ENCODE results near the gene PPP2R2B.
A peak's percentile ranks its signal among the peaks of the same experiment; 100 is the strongest.

PPP2R2B gene

DNA sequence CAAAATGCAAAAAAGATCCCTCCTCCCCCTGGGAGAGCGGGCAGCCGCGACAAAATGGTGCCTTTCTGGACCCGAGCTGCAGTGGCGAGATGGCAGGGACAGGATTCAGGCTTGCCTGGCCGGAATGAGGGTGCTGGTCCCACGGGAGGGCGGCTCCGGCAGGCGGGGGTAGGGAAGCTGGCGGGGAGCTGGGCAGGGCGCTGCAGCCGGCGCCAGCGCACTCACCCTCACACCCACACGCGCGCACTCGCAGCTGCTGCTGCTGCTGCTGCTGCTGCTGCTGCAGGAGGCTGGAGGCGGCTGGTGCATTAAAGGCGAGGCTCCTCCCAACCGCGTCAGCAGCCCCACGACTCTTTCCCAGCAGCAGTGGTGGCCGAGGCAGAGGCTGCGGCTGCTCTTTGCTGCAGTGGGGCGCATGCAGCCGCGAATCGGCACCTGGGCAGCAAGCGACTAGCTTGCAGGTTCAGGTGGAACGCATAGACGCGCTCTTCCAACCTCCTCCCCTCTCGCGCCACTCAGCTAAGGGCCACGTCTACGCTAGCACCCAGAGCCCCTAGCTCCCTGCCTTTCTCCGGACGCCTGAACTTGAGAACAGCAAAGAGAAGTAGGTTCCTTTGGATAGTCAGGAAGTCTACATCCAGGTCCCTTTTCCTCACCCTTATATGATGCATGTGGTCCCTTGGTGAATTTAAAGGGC is at the start of gene PPP2R2B:
TSS of gene PPP2R2B (minus strand) at position 282 of the 697 bp plus-strand sequence.
- peak; percentile 82 for DNase-seq (ENCODE audit: low read depth, low spot score)

DNA sequence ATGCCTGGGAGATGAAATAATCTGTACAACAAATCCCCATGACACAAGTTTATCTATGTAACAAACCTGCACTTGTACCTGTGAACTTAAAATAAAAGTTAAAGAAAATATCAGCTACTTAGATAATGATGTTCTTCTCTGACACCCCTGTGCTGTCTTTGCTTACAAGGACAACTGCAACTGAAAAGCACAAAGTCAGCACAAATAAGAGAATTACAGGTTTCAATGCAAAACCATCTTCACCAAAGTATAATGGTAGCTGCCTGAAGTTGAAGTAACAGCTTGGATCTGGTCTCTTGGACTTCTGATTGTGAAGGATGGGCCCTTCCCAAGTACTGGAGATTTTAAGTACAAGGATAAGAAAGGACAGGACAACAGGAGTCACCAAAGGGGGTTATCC is 45.6 kb upstream of the PPP2R2B start:
- no peak for DNase-seq (ENCODE audit: low read depth, low spot score)

DNA sequence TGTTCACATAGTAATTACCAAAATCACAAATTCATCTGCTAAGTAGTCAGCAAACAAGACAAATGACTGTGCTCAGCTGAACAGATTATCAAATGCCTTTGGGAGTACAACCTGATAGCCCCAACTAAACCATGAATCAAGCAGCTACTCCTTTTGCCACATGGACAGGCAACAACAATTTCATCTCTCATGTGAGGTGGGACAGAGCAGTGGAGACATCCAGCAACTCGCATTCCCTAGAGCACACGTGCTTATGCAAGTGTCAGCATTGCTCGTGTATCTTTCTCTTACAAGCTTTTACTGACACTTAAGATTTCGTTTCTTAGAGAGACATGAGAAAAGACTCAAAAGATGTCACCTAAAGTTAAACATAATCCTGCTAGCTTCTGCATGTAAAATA is 42.7 kb upstream of the PPP2R2B start:
- DNase-seq (ENCODE audit: low read depth, low spot score) = no peak

DNA sequence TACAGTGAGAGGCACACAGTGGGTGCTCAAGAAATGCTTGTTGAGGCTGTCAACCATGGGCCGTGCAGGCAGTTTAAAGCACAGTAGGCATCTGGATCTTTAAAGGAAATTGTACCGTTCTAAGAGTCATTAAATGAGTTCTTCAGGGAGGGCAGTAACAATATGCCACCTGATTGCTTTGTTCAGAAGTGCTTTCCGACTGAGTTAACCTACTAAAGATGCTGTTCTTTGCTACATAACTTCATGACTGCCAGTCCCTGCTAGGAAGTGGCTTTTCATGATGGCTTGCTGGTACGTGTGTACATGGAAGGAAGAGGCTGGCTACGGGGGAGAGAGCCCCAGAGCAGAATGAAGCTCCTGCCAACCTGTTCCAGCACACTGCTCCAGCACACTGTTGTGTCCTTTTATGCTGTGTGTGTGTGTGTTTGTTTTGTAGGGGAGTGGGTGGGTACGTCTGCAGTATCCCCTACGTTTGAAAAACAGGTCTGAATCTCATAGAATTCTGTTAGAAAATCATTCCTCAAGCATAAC is 41.9 kb upstream of the PPP2R2B start:
- no peak for DNase-seq (ENCODE audit: low read depth, low spot score)

DNA sequence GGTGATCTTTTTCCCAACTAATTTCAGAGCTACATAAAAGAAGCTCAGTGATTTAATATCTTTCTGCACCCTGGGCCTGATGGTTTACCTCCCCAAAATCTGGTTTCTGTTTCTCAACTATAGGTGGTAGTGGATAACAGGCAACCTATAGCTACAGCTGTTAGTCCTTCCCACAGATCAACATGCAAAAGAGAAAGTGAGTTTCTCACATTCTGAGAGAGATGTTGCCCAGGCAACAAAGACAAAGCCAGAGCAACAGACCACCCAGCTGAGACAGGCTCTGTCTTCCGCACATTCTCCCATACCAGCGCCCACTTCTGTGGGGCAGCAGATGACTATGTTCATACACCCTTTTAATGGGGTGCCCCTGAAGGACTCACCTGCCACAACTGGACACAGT is 40.7 kb upstream of the PPP2R2B start:
- DNase-seq (ENCODE audit: low read depth, low spot score) = peak; percentile 65

DNA sequence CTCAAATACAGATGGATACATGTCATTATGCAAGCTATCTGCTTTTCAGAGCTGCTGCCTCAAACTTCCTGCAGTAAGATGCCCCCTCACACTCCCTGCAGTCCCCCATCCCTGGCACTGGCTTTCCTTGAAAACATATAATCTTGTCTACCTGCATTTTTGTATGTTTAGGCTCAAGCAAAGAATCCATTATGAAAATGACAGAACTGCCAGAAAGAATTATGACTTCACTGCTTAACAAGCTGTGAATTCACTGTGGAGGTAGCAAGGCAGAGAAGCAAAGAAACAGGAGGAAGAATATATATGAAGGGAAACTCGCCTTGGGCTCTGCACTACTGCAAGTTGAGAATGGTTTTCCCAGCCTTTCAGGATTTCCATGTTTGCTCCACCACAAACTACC is 39.4 kb upstream of the PPP2R2B start:
- no peak for DNase-seq (ENCODE audit: low read depth, low spot score)

DNA sequence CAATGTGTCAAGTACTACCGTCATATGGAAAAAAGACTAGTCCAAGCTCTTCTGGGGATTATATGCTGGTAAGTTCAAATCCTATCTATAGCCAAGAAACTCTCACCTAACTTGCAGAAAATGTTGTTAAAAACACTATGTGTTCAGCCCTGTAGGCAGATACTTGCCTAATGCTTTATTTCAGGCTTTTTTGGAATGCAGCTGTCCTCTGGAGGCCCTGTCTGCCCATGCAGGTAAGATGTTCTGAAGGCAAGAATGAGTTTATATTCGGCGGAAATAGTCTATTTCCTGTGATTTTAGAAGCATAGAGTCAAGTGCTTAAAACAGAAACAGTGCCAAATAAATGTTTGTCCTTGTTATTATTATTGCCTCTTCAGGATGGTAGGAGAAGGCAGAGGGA is 34.3 kb upstream of the PPP2R2B start:
- DNase-seq (ENCODE audit: low read depth, low spot score) = no peak

DNA sequence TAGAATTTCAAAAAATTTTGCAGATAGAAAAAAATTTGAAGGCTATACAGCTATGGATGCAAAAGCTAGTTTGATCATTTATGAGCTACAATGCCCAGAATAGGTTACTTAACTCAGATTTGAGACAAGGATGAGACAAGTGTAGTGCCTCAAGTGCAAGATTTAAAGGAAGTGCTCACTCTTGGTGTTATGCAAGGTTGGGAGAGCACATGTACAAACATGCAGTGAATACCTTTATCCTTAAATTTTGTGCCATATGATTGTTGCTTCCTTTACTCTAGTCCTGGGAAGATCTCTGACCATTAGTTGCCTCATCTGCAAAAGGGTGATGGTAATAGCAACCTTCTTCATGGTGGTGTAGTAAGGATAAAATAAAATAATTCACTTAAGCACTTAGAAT is 31.7 kb upstream of the PPP2R2B start:
- DNase-seq (ENCODE audit: low read depth, low spot score) = no peak

DNA sequence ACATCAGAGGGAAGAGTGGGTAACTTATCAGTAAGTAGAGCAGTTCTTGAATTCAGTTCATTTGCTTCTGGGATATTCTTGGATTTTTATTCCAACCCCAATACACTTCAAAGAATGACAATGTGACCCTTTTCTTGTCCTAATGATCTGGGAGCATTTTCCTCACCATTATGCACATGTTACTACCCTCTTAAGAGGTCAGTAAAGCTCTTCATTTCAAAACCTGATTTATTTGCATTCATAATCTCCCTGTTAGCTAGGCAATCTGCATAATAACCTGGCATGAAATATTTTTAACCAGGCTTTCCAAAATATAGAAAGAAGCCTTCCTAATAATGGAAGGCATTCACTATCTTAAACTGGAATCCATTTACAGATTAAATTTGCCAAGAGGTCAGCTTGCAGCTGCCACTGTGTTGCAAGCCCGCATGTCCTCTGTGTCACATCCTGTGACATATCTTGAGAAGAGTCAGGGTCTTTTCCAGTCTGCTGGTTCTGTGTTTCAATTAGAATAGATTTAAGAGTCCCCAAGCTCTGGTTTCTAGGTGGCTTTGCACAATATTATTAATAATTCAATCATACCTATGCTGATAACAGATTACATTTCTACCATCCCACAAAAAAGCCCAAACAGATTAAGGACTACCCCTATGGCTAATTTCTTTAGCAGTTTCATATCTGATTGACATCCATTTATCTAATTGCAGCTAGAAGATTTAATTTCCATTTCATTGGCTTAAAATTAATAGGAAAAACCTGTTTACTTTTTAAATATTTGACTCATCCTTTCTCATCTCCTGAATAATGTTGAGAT is 30.9 kb upstream of the PPP2R2B start:
- no peak for DNase-seq (ENCODE audit: low read depth, low spot score)

DNA sequence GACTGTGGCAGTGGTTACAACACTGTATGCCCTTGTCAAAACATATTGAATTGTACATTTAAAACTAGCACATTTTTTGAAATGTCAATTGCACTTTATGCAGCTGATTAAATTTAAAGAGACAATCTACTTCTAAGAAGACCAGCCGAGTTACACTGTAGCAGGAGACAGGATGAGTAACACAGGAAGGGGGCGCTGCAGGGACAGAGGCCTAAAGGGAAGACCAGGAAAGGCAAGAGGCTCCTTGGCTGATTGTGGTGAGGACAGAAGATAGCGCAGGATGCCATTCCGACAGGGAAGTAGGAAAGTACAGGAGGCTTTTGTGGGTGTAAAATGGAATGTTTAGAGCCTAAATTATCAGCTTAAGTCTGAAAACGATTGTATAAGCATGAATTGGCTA is 28.2 kb upstream of the PPP2R2B start:
- DNase-seq (ENCODE audit: low read depth, low spot score) = peak; percentile 8

DNA sequence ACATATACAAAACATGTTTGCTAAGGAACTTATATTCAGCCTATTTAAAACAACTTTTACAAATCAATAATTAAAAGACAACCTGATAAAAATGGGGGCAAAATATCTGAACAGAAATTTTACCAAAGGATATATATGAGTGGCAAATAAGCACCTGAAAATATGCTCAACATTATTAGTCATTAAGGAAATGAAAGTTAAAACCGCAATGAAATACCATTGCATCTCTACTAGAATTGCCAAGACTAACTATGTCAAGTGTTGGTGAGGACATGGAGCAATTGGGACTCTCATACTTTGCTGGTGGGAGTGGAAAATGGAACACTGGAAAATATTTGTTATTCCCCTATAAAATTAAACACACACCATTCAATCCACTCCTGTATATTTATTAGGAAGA is 26.3 kb upstream of the PPP2R2B start:
- no peak for DNase-seq (ENCODE audit: low read depth, low spot score)

DNA sequence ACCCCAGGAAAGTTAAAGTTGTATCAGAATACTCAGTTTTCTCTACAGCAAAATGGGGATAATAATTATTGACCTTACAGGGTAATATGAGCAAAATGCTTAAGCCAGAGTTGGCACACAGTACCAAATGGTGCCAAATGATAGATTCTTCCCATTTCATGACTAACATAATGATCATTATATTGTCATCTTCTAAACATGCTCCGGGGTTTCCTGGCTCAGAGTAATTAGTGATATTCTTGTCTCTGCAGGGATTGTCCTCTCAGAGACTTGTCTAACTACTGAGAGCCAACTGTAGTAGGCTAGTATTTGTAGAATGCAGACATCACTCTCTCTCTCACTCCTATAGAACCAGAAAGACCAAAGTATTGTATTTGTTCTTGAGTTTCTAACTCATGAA is 25.2 kb upstream of the PPP2R2B start:
- no peak for DNase-seq (ENCODE audit: low read depth, low spot score)

DNA sequence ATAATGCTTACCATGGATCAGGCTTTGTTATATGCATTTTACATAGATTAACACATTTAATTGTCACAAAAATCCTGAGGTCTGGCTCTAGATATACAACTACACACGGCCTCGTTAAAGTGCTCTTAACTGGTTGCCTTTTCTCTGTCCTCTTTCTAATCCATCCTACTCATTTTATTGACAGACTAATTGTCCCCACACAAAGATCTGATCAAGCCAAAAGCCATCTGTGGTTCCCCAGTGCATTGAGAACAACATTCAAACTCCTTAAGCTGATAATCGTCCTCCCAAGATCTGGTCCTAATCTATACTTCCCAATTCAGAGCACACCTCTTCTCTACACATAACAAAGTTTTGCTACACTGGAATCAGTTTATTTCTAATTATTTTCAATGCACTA is 23.9 kb upstream of the PPP2R2B start:
- no peak for DNase-seq (ENCODE audit: low read depth, low spot score)

DNA sequence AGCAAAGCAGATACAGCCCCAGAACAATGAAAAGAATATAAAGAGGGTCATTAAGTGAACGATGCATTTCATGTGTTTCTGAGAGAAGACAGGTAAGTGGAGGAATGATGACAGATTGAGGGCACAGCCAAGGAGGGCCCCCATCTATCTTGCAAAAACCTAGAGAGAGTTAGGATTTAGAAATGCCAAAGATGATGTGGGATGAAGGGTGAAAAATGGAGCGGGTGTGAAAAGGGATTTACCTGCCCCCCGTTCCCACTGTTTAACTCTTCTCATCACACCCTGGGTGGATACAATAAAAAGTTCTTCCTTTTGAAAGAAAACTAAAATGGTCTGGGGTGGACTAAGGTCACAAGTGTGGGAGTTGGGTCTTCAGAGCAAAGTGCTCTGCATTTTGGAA is 18.5 kb upstream of the PPP2R2B start:
- no peak for DNase-seq (ENCODE audit: low read depth, low spot score)

DNA sequence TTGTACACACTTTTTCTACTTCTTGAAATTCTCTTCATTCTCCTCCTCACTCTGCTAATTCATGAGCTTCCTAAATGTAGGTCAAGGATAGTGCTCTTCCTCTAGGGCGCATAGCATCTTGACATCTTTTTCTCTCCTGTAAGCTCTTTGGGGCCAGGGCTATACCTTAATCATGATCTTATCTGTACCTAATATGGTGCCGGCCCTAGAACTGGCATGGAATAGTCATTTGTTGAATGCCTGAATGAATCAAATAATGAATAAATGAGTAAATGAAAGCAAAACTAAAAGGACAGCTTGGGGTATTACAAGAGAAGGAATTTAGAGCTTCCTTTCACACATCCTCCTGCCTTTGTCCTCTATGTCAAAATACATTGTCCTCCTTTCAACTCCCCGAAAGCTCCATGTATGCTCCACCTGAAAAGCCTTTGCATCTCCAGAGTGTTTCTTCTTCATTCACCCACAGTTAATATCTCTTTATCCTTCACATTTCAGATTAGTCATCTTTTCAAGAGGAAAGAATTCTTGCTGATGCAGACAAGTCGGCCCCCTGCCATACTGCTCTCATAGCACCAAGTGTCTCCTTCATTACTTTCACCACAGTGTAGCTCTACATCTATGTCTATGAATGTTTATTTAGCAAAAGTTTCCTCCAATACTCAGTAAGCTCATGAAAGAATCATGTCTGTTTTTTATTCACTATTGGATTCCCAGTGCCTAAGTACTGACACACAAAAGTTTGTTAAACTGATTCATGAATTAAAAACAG is 16.4 kb upstream of the PPP2R2B start:
- no peak for DNase-seq (ENCODE audit: low read depth, low spot score)

DNA sequence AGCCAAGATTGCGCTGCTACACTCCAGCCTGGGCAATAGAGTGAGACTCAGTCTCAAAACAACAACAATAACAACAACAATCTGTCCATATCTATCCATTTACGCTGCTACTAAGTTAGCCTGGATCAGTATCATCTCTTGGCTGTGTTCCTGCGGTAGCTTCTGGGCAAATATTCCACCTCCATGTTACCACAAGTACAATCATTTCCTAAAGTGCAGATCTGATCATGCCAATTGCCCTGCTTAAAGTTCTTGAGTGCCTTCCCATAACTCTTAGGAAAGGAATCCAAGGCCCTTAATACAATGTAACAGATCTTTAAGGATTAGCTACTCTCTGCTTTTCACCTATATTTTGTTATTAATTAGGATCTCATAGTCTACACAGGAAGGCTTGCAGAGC is 15.4 kb upstream of the PPP2R2B start:
- DNase-seq (ENCODE audit: low read depth, low spot score) = no peak

DNA sequence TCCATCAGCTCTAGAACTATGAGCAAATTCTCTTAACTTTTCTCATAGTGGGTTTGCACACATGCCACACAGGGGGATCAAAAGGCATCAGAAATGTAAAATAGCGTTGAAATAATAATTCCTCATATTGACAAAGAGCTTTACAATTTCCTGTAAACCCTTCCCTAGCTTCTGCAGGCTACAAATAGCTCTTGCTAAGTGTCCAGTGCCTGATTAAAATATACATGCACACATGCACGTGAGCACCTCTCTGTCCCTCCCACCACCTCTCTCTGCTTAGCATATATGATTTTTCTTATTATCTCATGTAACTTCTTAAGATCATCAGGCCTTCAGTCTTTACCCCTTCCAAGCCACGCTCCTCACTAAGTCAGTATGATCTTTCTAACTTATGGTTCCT is 13.7 kb upstream of the PPP2R2B start:
- no peak for DNase-seq (ENCODE audit: low read depth, low spot score)

DNA sequence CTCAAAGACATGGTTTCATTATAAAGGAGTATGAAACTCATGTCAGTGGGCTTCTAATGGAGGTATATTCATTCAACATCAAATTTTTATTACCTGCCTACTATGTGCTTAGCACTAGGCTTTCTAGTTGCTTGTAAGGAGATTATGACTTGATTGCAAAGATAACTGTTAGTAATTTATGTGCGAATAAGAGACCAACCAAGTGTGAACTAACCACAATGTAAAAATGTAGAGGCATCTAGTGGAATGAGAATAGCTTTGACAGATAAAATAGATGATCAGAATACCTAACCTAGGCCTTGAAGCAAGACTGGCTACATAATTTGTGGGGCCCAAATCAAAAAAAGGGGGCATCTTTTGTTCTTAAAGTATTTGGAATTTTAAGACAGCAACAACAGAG is 13.0 kb upstream of the PPP2R2B start:
- no peak for DNase-seq (ENCODE audit: low read depth, low spot score)

DNA sequence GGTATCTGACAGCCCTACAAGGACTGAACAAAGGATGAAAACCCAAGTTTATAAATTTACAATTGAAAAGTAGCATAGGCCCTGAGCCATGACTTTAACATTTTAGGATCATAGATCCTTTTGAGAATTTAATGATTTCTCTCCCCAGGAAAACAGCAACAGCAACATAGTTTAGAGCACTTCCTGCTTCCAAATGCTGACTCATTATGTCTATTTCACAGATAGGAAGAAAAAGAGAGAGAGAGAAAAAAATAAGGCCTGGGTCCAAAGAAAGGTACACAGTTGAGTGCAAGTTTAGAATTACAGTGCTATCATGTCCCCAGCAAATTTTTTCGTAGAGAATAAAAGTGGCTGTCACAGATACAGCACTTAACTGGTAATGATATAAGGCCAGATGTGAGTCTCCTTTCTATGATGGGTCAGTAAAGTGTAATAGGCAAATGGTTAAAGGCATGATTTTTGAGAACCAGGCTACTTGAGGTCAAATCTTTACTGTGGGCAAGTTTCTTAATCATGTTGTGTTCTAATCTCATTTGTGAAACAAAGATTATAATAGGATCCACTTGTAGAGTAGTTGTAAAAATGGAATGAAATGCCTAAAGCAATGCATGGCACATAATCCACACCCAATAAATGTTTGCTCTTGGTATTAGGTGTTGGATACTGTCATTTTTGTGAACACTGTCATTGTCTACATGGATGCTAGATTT is 12.3 kb upstream of the PPP2R2B start:
- DNase-seq (ENCODE audit: low read depth, low spot score) = no peak

DNA sequence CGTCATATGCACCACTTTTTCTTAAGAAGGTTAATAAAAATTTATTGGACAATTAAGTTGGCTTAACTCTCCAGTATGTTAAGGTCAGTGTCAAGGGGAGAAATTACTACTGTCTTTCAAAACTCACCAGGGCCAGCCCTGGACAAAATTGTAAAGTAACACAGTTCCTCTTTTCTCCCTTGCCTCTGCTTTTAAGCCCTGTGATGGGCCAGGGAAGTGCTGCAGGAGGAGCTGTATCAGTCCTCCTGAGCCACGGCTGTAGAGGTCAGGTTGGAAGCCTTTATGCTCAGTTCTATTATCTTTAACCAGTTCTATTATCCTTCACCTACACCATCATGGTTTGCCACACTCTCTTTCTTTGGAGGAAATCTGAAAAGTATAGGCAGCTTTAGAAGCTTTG is 11.5 kb upstream of the PPP2R2B start:
- DNase-seq (ENCODE audit: low read depth, low spot score) = no peak

DNA sequence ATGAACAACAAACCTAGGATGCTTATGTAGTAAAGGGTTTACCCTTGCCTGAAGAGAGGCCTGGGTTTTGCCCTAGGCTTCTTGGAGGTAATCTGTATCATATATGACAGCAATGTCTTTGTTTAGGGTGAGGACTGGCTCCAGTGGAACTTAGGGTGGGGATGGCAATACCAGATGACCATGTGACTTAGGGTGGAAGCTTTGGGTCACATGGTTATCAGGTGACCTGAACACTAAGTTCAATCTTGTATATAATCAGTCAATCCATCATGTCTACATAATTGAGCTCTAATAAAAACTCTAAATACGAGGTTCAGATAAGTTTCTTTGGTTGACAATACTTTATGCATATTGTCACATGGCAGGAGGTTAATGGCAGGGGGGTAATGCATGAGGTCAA is 10.6 kb upstream of the PPP2R2B start:
- no peak for DNase-seq (ENCODE audit: low read depth, low spot score)

Measured in ELF-1 (cell line).